ENCODE results near the gene CEPT1.
A peak's percentile ranks its signal among the peaks of the same experiment; 100 is the strongest.
"Not testable (repeated sequence)": the region's sequence is repeated elsewhere in the genome, so short reads cannot be mapped to it uniquely, and the experiment has no call there.

The CEPT1 gene

GRCh38 chr1:111139956-111140679, at the start of gene CEPT1, which contains the start of gene DRAM2:
Gene CEPT1, plus strand, starts transcription at chr1:111140223. Its CDS starts 7,492 bp downstream, at chr1:111147715.
Gene DRAM2, minus strand, starts transcription at chr1:111140093. Its CDS starts 8,539 bp downstream, at chr1:111131554.
- peak; percentile 91 for DNase-seq

- not testable (repeated sequence) for DNase-seq
Measured at GRCh38 chr1:111095421-111095820, 44.6 kb upstream of the CEPT1 start.

GRCh38 chr1:111097356-111098099, 42.5 kb upstream of the CEPT1 start:
- DNase-seq, result no peak

GRCh38 chr1:111099289-111099688, 40.7 kb upstream of the CEPT1 start:
- no peak for DNase-seq

- no peak for DNase-seq
Measured at GRCh38 chr1:111101854-111102642, 38.0 kb upstream of the CEPT1 start.

- no peak for DNase-seq
Measured at GRCh38 chr1:111104981-111105380, 35.0 kb upstream of the CEPT1 start.

- DNase-seq, result peak; percentile 42
Measured at GRCh38 chr1:111110197-111110899, 29.7 kb upstream of the CEPT1 start.

- no peak for DNase-seq
Measured at GRCh38 chr1:111116496-111116895, 23.5 kb upstream of the CEPT1 start.

- no peak for DNase-seq
Measured at GRCh38 chr1:111126354-111126753, 13.7 kb upstream of the CEPT1 start.

- no peak for DNase-seq
Measured at GRCh38 chr1:111127923-111128643, 11.9 kb upstream of the CEPT1 start.

- DNase-seq, result no peak
Measured at GRCh38 chr1:111129376-111129775, 10.6 kb upstream of the CEPT1 start.

- DNase-seq, result no peak
Measured at GRCh38 chr1:111131693-111132092, 8.3 kb upstream of the CEPT1 start.

GRCh38 chr1:111133866-111134265, 6.2 kb upstream of the CEPT1 start:
- DNase-seq, result no peak

- peak; percentile 88 for DNase-seq
Measured at GRCh38 chr1:111139324-111139955, 583 bp upstream of the CEPT1 start.

GRCh38 chr1:111140680-111140967, 601 bp downstream of the CEPT1 start:
- no peak for DNase-seq

- no peak for DNase-seq
Measured at GRCh38 chr1:111141245-111142220, 1.5 kb downstream of the CEPT1 start.

- DNase-seq, result no peak
Measured at GRCh38 chr1:111142356-111142975, 2.4 kb downstream of the CEPT1 start.

- DNase-seq, result no peak
Measured at GRCh38 chr1:111145542-111145941, 5.5 kb downstream of the CEPT1 start.

- DNase-seq, result no peak
Measured at GRCh38 chr1:111145963-111146768, 6.1 kb downstream of the CEPT1 start.

Data from NCI-H1092 treated with DMSO at 0.1 percent for 48 hours (cell line).